Measurements from ENCODE around the gene SRGAP1.
A peak's percentile ranks its signal among the peaks of the same experiment; 100 is the strongest.
"Not testable (repeated sequence)": the region's sequence is repeated elsewhere in the genome, so short reads cannot be mapped to it uniquely, and the experiment has no call there.

Gene SRGAP1

GRCh38 chr12:63841011-63841410 lies 3.5 kb upstream of the SRGAP1 start:
- no peak for DNase-seq

DNA sequence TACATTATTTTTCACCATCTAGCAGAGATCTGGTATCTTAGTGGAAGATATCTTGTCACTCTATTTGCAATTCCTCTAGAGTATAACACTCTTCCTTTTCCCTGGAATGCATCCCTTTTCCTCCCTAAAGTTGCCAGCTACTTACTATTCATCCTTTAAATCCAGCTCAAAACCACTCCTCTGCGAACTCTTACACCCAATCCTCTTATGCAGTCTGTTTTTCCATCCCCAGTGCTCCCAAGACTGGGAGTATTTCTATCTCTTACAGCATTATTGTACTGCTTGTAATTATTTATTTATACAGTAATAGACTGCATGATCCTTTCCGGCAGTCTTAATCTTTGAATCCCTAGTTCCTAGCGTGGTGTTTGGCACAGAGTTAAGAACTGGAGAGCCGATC lies 2.9 kb upstream of the SRGAP1 start:
- DNase-seq, result no peak

- DNase-seq, result not testable (repeated sequence)
Measured at GRCh38 chr12:63842750-63843149, 1.8 kb upstream of the SRGAP1 start.

- DNase-seq, result no peak
Measured at GRCh38 chr12:63843254-63843720, 1.2 kb upstream of the SRGAP1 start.

- DNase-seq, result peak; percentile 85
Measured at GRCh38 chr12:63843721-63844390, 644 bp upstream of the SRGAP1 start.

DNA sequence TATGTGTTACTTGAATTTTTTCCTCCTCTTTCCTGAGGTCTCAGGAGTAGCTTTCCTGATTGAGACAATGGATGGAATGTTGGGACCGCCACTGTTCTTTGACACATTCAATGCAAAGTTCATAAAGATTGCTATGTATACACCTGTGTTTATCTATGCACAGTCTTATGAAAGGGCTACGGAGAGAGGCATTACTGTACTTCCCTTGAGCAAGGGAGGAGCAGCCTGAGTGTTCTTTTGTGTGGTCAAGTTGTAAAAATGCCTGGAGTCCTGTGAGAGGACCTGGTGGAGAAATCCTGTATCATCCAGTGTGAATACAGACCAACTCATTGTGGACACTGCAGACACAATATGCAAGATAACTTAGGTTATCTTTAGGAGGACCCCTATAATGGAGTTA lies 1.2 kb downstream of the SRGAP1 start:
- DNase-seq, result no peak

DNA sequence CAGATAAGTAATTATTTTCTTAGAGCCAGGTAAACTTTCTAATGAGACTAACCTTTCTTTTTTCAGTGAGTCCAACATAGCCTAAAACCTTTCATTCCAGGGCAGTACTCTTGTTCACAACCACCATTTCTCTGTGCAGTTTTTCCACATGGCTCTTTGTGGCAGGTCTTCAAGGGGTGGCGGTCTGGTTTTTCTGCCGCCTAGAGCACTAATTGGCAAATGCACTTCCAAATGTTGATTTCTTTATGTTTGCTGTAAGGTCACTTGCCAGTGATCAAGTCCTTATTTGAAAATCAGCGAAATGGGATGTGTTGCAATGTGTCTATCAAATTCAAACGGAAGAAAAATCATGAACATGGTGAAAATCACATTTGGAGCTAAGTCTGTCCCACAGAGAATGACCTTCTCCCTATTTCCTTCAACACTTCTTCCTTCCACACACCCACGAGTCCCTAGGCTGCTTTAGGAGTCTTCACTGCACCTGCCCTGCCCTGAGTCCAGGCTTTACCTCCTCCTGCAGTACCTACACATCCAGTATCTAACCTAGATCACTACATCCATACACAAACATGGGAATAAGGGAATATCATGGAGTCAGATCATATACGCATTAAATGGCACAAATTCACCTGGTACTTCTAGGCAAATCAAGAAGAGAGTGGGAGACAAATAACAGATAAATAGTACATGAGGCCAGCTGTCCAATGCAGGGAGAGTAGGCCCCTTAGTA lies 1.9 kb downstream of the SRGAP1 start:
- no peak for DNase-seq

DNA sequence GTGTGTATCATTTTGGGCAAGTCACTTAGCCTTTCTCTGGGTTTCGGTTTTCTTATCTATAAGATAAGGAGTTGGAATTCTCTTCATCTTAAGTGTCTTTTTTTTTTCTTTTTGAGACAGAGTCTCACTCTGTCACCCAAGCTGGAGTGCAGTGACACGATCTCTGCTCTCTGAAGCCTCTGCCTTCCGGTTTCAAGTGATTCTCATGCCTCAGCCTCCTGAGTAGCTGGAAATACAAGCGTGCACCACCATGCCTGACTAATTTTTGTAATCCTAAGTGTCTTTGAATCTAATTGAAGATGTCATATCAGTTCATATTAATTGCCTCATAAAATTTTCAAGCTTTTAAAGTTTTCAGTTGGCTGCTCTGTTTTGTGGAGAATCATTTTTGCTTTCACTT lies 4.0 kb downstream of the SRGAP1 start:
- DNase-seq, result no peak

DNA sequence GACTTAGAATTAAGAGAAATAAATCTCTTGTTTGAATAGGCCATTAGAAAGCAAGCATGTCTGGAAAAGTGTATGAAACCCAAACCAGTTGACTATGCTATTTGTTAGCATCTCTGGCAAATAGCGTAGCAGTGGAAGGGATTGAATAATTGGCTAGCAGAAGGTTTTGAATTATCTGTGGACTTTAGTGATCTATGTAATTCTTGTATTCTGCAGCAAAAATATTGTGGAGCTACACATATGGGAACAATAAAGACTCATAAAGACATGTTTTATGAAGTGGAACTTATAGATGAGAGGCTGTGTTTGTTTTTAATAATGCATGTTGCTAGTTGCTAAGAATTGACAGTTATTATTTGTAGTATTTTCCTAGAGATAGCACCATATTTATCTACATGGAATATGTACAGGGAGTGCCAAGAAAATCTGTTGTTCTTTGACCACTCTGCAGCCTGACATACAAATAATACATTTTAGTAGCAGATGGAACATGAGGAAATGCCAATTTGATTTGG lies 4.7 kb downstream of the SRGAP1 start:
- DNase-seq, result no peak

DNA sequence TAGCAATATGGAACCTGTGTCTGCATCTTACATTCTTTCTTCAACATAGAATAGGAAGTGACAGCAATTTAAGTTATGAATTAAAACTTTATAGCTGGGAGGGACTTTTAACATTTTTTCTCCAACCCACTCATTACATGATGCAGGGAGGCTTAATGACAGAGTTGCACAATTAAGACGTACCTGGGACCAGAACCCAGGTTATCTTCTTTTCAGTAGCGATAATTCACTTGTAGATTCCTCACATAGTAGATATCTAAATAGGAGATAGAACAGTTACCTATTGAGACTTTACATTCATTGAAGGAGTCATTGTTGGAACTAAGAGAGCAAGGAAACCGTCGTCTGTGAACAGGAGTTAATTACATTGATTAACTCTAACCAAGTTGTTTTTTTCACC lies 5.1 kb downstream of the SRGAP1 start:
- DNase-seq, result no peak

DNA sequence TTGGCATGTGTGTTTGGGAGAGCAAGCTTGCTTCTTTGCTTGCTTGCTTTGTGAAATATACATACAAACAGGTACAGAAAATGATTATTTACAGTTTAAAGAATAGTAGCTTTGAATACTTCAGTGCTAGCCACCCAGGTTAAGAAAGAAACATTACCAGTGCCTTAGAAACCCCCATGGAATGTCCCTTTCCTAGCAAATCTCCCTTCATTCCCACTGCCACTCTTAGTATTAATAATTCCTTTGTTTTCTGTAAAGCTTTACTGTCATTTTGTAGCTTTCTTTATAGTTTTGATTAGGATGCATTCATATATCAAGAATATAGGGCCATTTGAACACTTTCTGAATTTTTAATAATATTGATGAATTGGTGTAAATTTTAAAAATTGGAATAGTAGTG lies 9.5 kb downstream of the SRGAP1 start:
- no peak for DNase-seq

DNA sequence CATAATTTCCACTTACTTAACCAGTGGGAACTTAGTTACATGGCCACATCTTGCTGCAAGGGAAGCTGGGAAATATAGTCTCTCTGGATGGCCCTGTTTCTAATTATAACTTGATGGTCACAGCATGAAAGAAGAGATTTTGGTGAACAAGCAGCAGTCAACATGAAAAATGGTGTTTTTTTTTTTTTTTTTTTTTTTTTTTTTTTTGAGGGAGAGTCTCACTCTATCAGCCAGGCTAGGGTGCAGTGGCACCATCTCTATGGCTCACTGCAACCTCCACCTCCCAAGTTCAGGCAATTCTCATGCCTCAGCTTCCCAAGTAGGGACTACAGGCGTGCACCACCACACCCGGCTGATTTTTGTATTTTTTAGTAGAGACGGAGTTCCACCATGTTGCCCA lies 10.8 kb downstream of the SRGAP1 start:
- DNase-seq, result no peak

DNA sequence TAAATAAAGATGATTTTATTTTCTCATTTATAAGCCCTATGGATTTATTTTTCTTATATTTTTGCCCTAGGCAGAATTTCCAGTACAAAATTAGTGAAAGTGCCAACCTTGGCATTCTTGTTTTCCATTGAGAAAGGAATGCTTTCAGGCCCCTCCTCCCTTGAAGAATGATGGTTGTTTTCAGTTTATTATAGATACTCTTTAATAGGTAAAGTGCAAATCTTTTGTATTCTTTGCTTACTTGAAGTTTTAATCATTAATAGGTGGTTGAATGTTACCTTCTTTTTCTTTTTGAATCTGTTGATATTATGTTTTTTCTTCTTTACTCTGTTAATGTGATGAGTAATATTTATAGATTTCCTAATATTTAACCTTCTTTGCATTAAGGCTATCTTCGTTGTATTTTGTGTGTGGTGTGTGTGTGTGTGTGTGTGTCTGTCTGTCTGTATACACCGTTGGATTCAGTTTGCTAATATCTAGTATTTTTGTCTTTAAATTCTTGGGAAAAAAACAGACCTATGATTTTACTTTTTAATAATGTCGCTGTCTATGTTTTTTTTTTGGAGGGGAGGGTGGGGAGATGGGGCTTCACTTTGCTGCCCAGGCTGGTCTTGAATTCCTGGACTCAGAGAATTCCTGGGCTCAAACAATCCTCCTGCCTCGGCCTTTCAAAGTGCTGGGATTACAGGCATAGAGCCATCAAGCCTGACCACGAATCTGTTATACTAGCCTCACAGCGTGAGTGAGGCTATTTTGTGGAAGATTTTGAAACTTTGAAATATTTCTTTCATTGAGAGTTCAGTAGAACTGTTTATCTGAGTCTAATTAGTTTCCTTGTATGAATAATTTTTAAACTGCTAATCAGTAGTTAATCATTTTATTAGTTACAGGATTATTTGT lies 13.5 kb downstream of the SRGAP1 start:
- no peak for DNase-seq

DNA sequence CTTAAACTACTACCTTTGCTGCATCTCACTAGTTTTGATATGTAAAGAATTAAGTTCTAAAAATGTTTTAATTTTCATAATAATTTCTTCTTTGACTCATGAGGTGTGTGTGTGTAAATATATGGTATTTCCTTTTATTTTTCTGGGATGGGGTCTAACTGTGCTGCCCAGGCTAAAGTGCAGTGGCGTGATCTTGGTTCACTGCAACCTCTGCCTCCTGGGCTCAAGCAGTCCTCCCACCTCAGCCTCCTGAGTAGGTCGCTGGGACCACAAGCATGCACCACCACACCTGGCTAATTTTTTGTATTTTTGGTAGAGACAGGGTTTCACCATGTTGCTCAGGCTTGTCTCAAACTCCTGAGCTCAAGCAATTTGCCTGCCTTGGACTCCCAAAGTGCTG lies 15.4 kb downstream of the SRGAP1 start:
- DNase-seq, result not testable (repeated sequence)

DNA sequence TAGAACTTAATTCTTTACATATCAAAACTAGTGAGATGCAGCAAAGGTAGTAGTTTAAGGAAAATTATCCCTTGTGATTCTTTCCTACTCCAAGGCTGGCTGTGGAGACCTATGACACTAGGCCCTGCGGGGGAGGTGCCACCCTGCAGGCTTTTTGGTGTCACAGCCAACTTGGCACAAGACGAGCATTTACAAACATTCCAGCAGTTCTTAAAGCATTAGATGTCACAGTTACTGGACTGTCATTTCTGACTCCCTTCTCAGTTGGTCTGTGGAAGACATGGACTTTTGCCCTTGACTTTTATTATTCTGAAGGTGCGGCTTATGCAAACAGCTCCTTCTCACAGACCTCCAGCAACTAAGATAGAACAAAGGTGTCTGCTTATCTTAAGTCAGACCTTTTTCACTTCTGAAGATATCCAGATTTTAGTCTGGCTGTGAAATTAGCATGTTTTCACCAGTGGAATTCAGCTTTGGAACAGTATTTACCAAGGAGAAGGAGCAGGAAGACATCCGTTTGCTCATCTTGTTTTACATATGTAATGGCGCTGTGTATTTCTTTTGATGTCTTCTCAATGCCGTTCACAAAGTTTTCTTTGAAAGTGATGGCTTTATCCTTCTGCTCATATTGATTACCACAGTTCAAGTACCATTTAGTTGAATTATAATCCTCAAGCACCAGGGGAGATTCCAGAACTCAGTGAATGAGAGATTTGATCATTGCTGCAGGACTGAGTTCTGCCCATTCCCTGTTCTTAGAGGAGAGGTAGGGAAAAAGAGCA lies 17.9 kb downstream of the SRGAP1 start:
- no peak for DNase-seq

DNA sequence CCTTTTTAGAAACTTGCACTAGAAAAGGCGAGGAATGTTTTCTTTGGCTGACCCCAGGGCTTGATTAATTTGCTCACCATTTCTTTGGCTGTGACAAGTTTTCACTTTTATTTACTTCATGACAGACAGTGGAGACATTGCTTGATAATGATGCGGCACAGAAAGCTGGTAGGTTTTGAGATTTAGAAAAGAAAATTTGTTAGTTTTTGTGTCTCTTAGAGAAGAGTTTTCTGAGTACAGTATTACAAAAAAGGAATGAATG lies 18.4 kb downstream of the SRGAP1 start:
- no peak for DNase-seq

- no peak for DNase-seq
Measured at GRCh38 chr12:63863658-63864453, 19.4 kb downstream of the SRGAP1 start.

DNA sequence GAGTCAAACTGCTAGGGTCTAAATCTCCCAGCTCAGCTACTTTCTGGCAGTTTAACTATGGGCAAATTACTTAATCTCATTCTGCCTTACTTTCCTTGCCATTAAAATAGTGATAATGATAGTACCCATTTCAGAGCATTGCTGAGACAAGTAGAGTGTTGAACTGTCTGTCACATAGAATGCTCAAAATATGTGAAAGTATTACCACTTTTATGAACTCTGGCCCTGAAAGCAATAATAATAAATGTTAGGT lies 19.9 kb downstream of the SRGAP1 start:
- DNase-seq, result no peak

GRCh38 chr12:63865448-63865847 lies 20.9 kb downstream of the SRGAP1 start:
- no peak for DNase-seq

GRCh38 chr12:63867053-63867452 lies 22.6 kb downstream of the SRGAP1 start:
- no peak for DNase-seq

GRCh38 chr12:63869656-63870055 lies 25.2 kb downstream of the SRGAP1 start:
- no peak for DNase-seq

DNA sequence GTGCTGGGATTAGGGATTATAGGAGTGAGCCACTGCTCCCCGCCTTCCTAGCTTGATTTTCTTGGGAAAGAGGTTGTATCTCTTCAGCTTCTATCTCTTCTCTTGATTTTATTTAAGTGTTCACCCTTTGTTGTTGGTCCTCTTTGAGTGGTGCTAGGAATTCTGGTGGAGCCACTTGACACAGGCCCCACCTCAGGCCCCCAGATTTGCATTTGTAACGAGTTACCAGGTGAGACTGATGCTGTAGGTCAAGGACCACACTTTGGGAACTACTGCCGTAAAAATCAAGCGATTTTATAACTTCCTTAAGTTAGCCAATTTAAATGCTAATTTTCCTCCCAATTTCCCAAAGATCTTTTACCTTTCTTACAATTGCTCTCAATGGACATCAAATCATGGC lies 26.3 kb downstream of the SRGAP1 start:
- DNase-seq, result no peak
